ENCODE results near the gene FAIM2.

Gene FAIM2

DNA sequence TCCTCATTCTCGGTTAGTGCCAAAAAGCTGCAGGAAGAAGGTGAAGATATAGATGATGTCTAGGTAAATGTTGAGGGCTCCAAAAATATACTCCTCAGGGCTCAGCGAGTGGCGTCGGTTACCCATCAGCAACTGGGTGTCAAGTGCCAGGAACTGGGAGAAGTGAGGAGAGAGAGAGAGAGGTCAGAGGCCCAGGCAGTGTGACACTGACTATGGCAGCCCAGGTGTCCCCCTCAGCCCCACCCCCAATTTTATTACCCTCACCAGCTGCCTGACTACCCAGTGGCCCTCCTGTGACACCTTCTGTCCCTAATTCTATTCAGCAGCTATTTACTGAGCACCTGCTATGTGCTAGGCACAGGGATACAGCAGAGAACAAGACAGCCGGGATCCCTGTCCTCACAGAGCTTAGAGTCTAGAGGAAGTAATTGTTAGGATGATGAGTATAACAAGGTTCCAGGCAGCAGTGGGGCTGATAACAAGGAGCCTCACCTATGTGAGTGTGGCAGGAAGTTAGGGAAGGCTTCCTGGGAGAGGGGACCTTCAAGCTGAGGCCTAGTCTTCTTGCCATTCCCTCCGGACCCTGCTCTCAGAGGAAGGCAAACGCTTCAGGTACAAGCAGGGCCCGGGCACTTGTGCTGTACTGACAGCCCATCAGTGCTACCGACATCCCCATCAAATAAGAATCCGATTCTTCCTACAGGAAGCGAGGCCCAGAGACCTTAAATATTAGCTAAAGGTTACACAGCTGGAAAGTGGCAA, 33.0 kb downstream of the FAIM2 start:
- H3K36me3 ChIP-seq (ENCODE audit: insufficient read depth, low read depth, low read length) = no peaks in the 10 kb centered on the region

DNA sequence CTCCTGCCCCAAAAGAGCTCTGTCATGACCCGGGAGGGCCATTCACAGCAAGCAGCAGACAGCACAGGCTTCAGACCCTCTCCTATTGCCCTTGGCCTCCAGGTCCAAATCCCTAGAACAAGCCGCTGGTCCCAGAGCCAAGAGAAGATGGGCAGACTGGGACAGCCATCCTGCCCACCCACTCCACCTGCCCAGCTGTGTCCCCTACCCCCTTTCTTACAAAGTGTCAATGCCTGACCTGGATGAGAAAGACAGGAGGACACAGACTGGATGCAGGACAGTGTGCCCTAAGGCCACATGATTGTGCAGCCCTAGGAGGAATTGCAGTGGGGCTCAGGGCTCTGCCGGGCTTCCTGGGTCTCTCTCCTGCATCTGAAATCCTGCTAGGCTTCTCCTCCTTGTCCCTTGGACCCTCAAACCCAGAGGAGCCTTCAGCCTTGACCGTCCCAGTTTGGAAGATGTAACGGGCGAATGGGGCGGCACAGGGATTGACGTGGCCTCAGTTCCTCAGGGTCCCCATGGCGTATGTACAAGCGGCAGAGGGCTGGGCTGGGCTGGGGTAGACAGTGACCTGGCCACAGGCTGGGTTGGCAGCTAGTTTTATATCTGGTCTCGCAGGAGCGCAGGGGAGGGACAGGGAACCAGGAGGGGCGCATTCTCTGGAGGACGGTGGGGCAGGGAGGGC, 33.7 kb downstream of the FAIM2 start:
- H3K9ac ChIP-seq (ENCODE audit: low read depth, low read length) = no peak overlapping the region
- H3K4me1 ChIP-seq (ENCODE audit: insufficient read depth, low read length) = no peaks in the 10 kb centered on the region
- no peak overlapping the region for H3K4me3 ChIP-seq (ENCODE audit: low read length)
- H3K9me3 ChIP-seq (ENCODE audit: insufficient read depth, low read depth, low read length) = no peaks in the 10 kb centered on the region
- peaks cover 7% of the 10 kb centered on the region for H3K27me3 ChIP-seq (ENCODE audit: insufficient read depth, low read length)
- H3K36me3 ChIP-seq (ENCODE audit: insufficient read depth, low read depth, low read length) = no peaks in the 10 kb centered on the region
- no peak overlapping the region for H3K27ac ChIP-seq (ENCODE audit: low read length)

More for the DNA sequence above, 33.0 kb downstream of the FAIM2 start:
- Histone ChIP-seq H3K27me3 (ENCODE audit: insufficient read depth, low read length) (peaks cover 7% of the 10 kb centered on the region), H3K4me1 (ENCODE audit: insufficient read depth, low read length) (no peaks in the 10 kb centered on the region), H3K27ac (ENCODE audit: low read length) (no peak overlapping the region), H3K4me3 (ENCODE audit: low read length) (no peak overlapping the region), H3K9ac (ENCODE audit: low read depth, low read length) (no peak overlapping the region), H3K9me3 (ENCODE audit: insufficient read depth, low read depth, low read length) (no peaks in the 10 kb centered on the region)

DNA sequence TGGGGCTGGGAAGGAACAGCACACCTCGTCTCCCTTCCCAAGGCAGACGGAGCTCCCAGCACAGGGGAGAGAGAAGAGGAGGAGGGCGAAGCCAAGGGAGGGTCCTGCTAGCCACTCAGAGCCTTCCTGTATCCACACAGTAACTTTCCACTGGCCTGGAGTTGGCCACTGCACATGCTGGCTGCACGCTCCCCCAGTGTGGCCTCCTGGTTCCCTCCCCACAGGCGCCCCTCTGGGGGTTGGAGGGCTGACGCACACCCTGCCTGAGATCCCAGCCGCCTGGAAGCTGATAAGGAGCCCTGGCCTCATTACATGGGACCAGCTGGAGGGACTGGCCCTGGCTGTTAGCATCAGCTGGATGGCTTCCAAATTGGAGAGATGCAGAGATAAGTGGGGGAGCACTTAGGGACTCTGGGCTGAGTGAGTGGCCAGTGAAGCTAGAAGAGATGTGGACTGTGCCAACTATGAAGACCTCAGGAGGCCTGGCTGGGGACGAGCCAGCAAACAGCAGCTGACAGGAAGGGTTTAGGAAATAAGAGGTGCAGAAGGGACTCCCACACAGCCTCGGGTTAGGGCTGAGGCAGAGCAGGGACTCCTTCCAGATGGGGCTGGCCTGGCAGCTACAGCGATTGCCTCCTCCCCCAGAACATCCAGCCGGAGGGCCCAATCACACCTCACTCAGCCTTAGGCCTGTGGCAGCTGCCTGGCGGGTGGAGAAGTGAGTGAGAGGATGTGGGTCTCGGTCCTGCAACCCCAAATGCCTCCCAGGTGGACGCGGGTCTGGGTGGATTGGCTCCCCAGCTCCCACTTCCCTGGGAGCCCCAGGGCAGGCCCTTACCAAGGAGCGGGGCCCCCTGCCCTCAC, 34.5 kb downstream of the FAIM2 start:
- no peak overlapping the region for H3K27ac ChIP-seq (ENCODE audit: low read length)

GRCh38 chr12:49868449-49868848, 35.3 kb downstream of the FAIM2 start:
- no peak overlapping the region for H3K4me3 ChIP-seq (ENCODE audit: low read length)
- H3K27me3 ChIP-seq (ENCODE audit: insufficient read depth, low read length) = peaks cover 7% of the 10 kb centered on the region
- H3K27ac ChIP-seq (ENCODE audit: low read length) = no peak overlapping the region
- H3K36me3 ChIP-seq (ENCODE audit: insufficient read depth, low read depth, low read length) = no peaks in the 10 kb centered on the region
- H3K4me1 ChIP-seq (ENCODE audit: insufficient read depth, low read length) = no peaks in the 10 kb centered on the region
- no peaks in the 10 kb centered on the region for H3K9me3 ChIP-seq (ENCODE audit: insufficient read depth, low read depth, low read length)
- no peak overlapping the region for H3K9ac ChIP-seq (ENCODE audit: low read depth, low read length)

More for the DNA sequence above, 34.5 kb downstream of the FAIM2 start:
- peaks cover 7% of the 10 kb centered on the region for H3K27me3 ChIP-seq (ENCODE audit: insufficient read depth, low read length)
- H3K4me1 ChIP-seq (ENCODE audit: insufficient read depth, low read length) = no peaks in the 10 kb centered on the region
- no peak overlapping the region for H3K9ac ChIP-seq (ENCODE audit: low read depth, low read length)
- no peaks in the 10 kb centered on the region for H3K9me3 ChIP-seq (ENCODE audit: insufficient read depth, low read depth, low read length)
- H3K4me3 ChIP-seq (ENCODE audit: low read length) = no peak overlapping the region
- H3K36me3 ChIP-seq (ENCODE audit: insufficient read depth, low read depth, low read length) = no peaks in the 10 kb centered on the region

DNA sequence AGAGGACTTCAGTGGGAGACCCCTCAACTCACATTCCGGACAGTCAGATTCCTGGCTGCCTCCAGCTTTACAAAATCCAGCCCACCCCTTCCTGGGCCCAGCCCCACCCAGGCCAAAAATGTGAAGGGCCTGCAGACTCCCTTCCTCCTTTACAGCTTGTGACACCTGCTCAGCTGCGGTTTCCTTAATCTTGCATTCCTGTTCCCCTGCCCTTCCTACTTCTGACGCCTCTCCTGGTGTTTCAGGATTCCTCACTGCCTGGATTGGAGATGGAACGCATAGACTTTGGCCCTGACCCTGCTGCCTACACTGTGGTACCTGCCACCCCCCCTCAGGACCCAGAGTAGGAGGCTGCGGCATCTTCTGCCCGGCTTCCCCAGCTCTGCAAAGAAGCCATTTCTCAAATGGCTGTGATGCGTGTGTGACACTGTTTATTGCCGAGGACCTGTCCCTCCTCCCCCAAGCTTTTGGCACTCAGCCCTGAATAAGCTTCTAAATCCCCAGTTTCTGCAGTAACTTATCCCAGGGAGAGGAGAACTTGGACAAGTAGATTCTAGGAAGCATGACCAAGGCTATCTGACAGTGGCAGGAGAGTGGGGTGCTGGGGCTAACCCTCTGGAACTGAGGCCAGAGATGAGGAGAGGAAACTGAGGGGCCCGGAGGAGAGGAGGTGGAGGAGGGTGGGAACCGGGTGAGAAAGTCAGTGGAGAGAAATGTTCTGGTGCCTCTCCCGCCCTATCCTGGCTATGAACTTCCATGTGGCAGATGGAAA, 35.9 kb downstream of the FAIM2 start:
- H3K27ac ChIP-seq (ENCODE audit: low read length) = no peak overlapping the region
- H3K9me3 ChIP-seq (ENCODE audit: insufficient read depth, low read depth, low read length) = no peaks in the 10 kb centered on the region
- no peaks in the 10 kb centered on the region for H3K4me1 ChIP-seq (ENCODE audit: insufficient read depth, low read length)
- H3K36me3 ChIP-seq (ENCODE audit: insufficient read depth, low read depth, low read length) = no peaks in the 10 kb centered on the region
- H3K4me3 ChIP-seq (ENCODE audit: low read length) = no peak overlapping the region
- peaks cover 7% of the 10 kb centered on the region for H3K27me3 ChIP-seq (ENCODE audit: insufficient read depth, low read length)
- H3K9ac ChIP-seq (ENCODE audit: low read depth, low read length) = no peak overlapping the region

DNA sequence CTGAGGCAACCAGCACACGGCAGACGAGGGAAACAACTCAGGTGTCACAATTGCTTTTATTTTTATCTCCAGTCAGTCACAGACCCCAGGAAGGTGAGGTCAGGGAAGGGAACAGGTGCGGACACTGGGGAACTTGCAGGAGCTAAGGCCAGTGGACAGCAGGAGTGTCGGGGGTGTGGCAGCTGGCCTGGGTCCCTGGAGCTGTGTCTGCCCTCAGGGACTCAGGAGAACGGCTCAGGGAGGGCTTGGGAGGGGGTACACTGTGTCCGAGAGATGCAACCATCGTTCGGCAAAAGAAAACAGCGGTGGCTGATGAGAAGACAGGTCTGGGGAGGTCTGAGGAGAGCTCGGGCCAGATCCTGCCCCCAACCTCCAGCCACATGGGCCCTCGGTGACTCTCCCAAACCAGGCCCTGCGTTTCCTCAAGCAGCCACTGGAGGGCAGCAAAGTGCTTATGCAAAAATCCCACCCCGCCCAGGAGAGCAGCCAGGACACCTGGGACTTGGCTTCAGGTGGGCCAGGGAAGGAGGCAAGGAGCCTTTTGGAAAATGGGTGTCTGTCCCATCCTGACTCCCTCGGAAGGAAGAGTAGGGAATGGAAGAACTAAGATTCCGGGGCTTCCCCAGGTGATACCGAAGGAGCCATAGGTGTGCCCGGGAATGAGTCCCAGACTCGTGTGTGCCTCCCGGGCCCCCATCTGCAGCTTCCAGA, 36.7 kb downstream of the FAIM2 start:
- Histone ChIP-seq H3K9ac (ENCODE audit: low read depth, low read length) (no peak overlapping the region), H3K4me1 (ENCODE audit: insufficient read depth, low read length) (no peaks in the 10 kb centered on the region), H3K4me3 (ENCODE audit: low read length) (no peak overlapping the region), H3K27ac (ENCODE audit: low read length) (no peak overlapping the region), H3K27me3 (ENCODE audit: insufficient read depth, low read length) (peaks cover 7% of the 10 kb centered on the region), H3K9me3 (ENCODE audit: insufficient read depth, low read depth, low read length) (no peaks in the 10 kb centered on the region), H3K36me3 (ENCODE audit: insufficient read depth, low read depth, low read length) (no peaks in the 10 kb centered on the region)

GRCh38 chr12:49865782-49866135, 37.9 kb downstream of the FAIM2 start:
- no peaks in the 10 kb centered on the region for H3K36me3 ChIP-seq (ENCODE audit: insufficient read depth, low read depth, low read length)
- no peak overlapping the region for H3K4me3 ChIP-seq (ENCODE audit: low read length)
- no peak overlapping the region for H3K27ac ChIP-seq (ENCODE audit: low read length)
- no peaks in the 10 kb centered on the region for H3K4me1 ChIP-seq (ENCODE audit: insufficient read depth, low read length)
- H3K9me3 ChIP-seq (ENCODE audit: insufficient read depth, low read depth, low read length) = no peaks in the 10 kb centered on the region
- H3K9ac ChIP-seq (ENCODE audit: low read depth, low read length) = no peak overlapping the region
- H3K27me3 ChIP-seq (ENCODE audit: insufficient read depth, low read length) = peaks cover 7% of the 10 kb centered on the region

- H3K4me1 ChIP-seq (ENCODE audit: insufficient read depth, low read length) = no peaks in the 10 kb centered on the region
- no peaks in the 10 kb centered on the region for H3K36me3 ChIP-seq (ENCODE audit: insufficient read depth, low read depth, low read length)
- no peak overlapping the region for H3K4me3 ChIP-seq (ENCODE audit: low read length)
- no peak overlapping the region for H3K9ac ChIP-seq (ENCODE audit: low read depth, low read length)
- peaks cover 7% of the 10 kb centered on the region for H3K27me3 ChIP-seq (ENCODE audit: insufficient read depth, low read length)
- no peak overlapping the region for H3K27ac ChIP-seq (ENCODE audit: low read length)
- no peaks in the 10 kb centered on the region for H3K9me3 ChIP-seq (ENCODE audit: insufficient read depth, low read depth, low read length)
Observed at GRCh38 chr12:49865109-49865781, 38.5 kb downstream of the FAIM2 start.

- no peaks in the 10 kb centered on the region for H3K36me3 ChIP-seq (ENCODE audit: insufficient read depth, low read depth, low read length)
- no peak overlapping the region for H3K4me3 ChIP-seq (ENCODE audit: low read length)
- H3K27me3 ChIP-seq (ENCODE audit: insufficient read depth, low read length) = peaks cover 7% of the 10 kb centered on the region
- no peak overlapping the region for H3K9ac ChIP-seq (ENCODE audit: low read depth, low read length)
- no peaks in the 10 kb centered on the region for H3K9me3 ChIP-seq (ENCODE audit: insufficient read depth, low read depth, low read length)
- no peak overlapping the region for H3K27ac ChIP-seq (ENCODE audit: low read length)
- H3K4me1 ChIP-seq (ENCODE audit: insufficient read depth, low read length) = no peaks in the 10 kb centered on the region
Observed at GRCh38 chr12:49864798-49865090, 39.0 kb downstream of the FAIM2 start.

DNA sequence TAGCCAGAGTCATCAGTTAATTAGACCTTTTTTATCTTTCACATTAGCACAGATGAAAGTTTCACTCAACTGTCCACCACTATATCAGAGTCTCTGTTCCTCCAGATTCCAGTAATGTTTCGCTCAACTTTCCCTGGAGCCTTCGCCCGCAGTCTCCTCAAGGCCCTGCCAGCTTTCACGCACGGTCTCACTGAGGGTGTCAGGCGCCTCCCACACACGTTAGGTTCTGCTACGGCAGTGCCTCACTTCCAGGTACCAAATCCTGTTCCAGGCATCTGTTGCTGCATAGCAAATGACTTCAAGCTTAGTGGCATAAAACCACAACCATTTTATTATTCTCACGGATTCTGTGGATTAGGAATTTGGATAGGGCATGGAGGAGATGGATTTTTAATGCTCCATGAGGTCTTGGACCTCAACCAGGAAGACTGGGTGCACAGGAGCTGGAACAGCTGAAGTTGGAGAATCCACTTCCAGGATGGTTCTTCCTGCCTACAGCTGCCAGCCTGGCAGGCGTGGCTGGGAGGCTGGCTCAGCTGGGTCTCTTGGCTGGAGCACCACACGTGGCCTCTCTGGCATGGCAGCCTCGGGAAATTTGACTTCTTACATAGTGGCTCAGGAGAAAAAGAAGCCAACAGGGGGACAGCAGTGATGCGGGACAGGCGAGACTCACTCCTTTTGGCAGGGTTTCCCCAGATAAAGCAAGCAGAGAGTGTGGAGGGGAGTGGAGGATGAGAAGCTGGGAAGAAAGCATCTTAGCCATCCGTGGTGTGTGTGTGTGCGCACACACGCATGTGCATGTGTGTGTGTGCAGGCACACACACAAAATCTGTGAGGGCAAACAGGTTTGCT, 39.5 kb downstream of the FAIM2 start:
- Histone ChIP-seq H3K36me3 (ENCODE audit: insufficient read depth, low read depth, low read length) (no peaks in the 10 kb centered on the region), H3K4me1 (ENCODE audit: insufficient read depth, low read length) (no peaks in the 10 kb centered on the region), H3K4me3 (ENCODE audit: low read length) (no peak overlapping the region), H3K9ac (ENCODE audit: low read depth, low read length) (no peak overlapping the region), H3K9me3 (ENCODE audit: insufficient read depth, low read depth, low read length) (no peaks in the 10 kb centered on the region), H3K27me3 (ENCODE audit: insufficient read depth, low read length) (peaks cover 7% of the 10 kb centered on the region), H3K27ac (ENCODE audit: low read length) (no peak overlapping the region)
